A549 treated with Mapracorat at 1 μM for 4 hours (cell line): ENCODE results near the gene MYL11. TPM values are rescaled to one million over a fixed set of nuclear protein-coding genes. Genes with fewer than 3 reads are reported as not detected.

Experiments used
- total RNA-seq: library from RNA; stranded (reverse); fragments of 200-300 nt; extraction: Qiagen RNA extraction; gene quantifications from 5 replicates; pipeline ENCODE4 v1.2.3, GENCODE V29; 2022

The MYL11 gene
- 0.65 to 0.88 TPM in 2 of 5 replicates, not detected in the others for total RNA-seq

GRCh38 chr16:30374538-30374937 is at the start of gene MYL11:
MYL11 (plus strand) TSS chr16:30374802; CDS start chr16:30374858, 56 bp downstream.

GRCh38 chr16:30355144-30355953 is 19.3 kb upstream of the MYL11 start, which contains the start of gene CD2BP2:
CD2BP2 (minus strand) TSS chr16:30355308; CDS start chr16:30354681, 627 bp downstream.

GRCh38 chr16:30370456-30371247 is 4.0 kb upstream of the MYL11 start, which contains the start of gene TBC1D10B:
TBC1D10B (minus strand) TSS chr16:30370494; CDS start chr16:30370183, 311 bp downstream.

GRCh38 chr16:30382111-30382881 is 7.7 kb downstream of the MYL11 start, which contains the start of gene SEPTIN1:
SEPTIN1 (minus strand) TSS chr16:30382561; CDS start chr16:30382542, 19 bp downstream.

GRCh38 chr16:30395155-30395991 is 20.8 kb downstream of the MYL11 start, which contains the start of gene ZNF48:
ZNF48 (plus strand) TSS chr16:30395420; CDS start chr16:30395795, 375 bp downstream.

GRCh38 chr16:30407102-30407803 is 32.7 kb downstream of the MYL11 start, which contains the start of gene ZNF771:
ZNF771 (plus strand) TSS chr16:30407606; CDS start chr16:30408054, 448 bp downstream.

Other genes starting within 250 kb of the MYL11 start
- gene CORO1A, start 191.2 kb upstream of the MYL11 start, total RNA-seq = 2.0 to 3.6 TPM (median 2.8 TPM) in 5 replicates
- 131 to 236 TPM (median 196 TPM) in 5 replicates for gene BOLA2B, start 181.1 kb upstream of the MYL11 start, total RNA-seq
- gene SLX1A, start 180.9 kb upstream of the MYL11 start, total RNA-seq = 6.4 to 18.9 TPM (median 12.2 TPM) in 5 replicates
- 5.0 to 11.1 TPM (median 5.9 TPM) in 5 replicates for gene SULT1A3, start 175.5 kb upstream of the MYL11 start, total RNA-seq
- 0.59 to 3.3 TPM (median 3.1 TPM) in 5 replicates for gene NPIPB13, start 126.3 kb upstream of the MYL11 start, total RNA-seq
- gene CD2BP2, start 19.5 kb upstream of the MYL11 start, total RNA-seq = 64.5 to 69.9 TPM (median 66.8 TPM) in 5 replicates
- gene TBC1D10B, start 4.3 kb upstream of the MYL11 start, total RNA-seq = 21.2 to 32.4 TPM (median 29.5 TPM) in 5 replicates
- 1.00 to 2.6 TPM (median 1.9 TPM) in 5 replicates for gene SEPTIN1, start 7.8 kb downstream of the MYL11 start, total RNA-seq
- gene ZNF48, start 20.6 kb downstream of the MYL11 start, total RNA-seq = 11.7 to 15.2 TPM (median 12.2 TPM) in 5 replicates
- 2.8 to 6.1 TPM (median 5.3 TPM) in 5 replicates for gene ZNF771, start 32.8 kb downstream of the MYL11 start, total RNA-seq
- 95.7 to 126 TPM (median 123 TPM) in 5 replicates for gene DCTPP1, start 55.2 kb downstream of the MYL11 start, total RNA-seq
- gene SEPHS2, start 71.1 kb downstream of the MYL11 start, total RNA-seq = 45.9 to 48.4 TPM (median 47.4 TPM) in 5 replicates
- 0.03 to 0.21 TPM in 2 of 5 replicates, not detected in the others for gene ITGAL, start 97.9 kb downstream of the MYL11 start, total RNA-seq
- 37.5 to 47.8 TPM (median 45.5 TPM) in 5 replicates for gene ZNF768, start 151.8 kb downstream of the MYL11 start, total RNA-seq
- gene ZNF747, start 160.1 kb downstream of the MYL11 start, total RNA-seq = 3.2 to 5.0 TPM (median 3.8 TPM) in 5 replicates
- 4.1 to 6.7 TPM (median 6.4 TPM) in 5 replicates for gene ZNF764, start 183.6 kb downstream of the MYL11 start, total RNA-seq
- gene ZNF688, start 196.9 kb downstream of the MYL11 start, total RNA-seq = 4.9 to 8.7 TPM (median 6.6 TPM) in 5 replicates
- not detected in 5 replicates for gene ZNF785, start 210.9 kb downstream of the MYL11 start, total RNA-seq
- gene ZNF689, start 235.6 kb downstream of the MYL11 start, total RNA-seq = 7.5 to 9.5 TPM (median 8.8 TPM) in 5 replicates